Esophagus mucosa (tissue), 1 donor: ENCODE data around the gene TPST1. TPM values are rescaled to one million over a fixed set of nuclear protein-coding genes. Genes with fewer than 3 reads are reported as not detected.
"Not testable (repeated sequence)": the region's sequence is repeated elsewhere in the genome, so short reads cannot be mapped to it uniquely, and the experiment has no call there.

Experiments used
- ATAC-seq: fragments of 200-7000 bp; cut with Tn5 transposase; one replicate; pipeline ENCODE4 v1.9.1; 2020
- total RNA-seq: library from RNA; stranded (reverse); gene quantifications from one replicate; pipeline ENCODE4 v1.2.4, GENCODE V29; 2023
- donor health status: DM: yes; HTN: yes; CAD: no.

TPST1 gene
- total RNA-seq, 1 donor from 2014 or later: 7.5 TPM

DNA sequence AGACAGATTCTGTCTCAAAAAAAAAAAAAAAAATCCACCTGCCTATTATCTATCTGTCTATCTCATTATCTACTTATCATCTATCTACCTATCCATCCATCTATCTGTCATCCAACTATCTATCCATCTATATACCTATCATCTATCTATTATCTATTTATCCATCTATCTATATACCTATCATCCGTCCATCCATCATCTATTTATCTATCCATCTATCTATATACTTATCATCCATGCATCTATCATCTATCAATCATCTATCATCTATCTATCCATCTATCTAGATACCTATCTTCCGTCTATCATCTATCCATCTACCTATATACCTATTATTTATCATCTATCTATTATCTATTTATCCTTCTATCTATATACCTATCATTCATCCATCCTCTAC is 16.5 kb upstream of the TPST1 start:
- ATAC-seq: no peak

DNA sequence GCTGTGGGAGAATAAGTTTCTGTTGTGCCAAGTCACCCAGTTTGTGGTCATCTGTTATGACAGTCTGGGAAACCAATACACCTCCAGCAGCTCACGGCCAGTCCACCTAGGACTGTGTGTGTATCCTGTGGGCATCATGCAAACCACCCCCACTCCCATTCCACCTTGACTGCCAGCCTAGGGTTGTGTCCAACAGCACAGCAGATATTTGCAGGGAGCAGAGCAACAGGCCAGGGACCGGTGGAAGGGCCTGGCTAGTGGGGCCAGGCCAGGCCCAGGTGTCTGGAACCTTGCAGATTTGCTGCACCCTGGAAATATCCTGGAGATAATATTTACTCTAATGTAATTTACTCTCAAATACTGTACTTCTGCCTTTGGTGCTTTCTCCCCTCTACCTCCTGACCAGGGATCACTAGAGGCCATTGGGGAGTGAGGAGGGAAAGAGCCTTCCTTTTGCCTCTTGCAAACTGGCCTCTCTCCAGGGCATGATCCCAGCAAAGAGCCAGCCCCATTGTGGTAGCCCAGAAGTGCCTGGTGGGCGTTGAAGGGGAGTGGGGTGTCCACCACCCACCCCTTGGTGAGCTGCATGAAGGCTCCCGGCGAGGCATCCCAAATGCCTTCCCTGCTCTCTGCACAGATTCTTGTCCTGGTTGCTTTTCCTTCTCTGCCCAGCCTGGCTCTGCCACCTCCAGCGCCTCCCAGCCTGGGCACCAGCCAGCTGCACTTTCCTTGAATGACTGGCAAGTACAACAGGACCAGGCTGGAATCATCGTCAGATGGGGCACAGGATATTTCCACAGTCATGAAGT is 15.2 kb upstream of the TPST1 start:
- no peak for ATAC-seq

DNA sequence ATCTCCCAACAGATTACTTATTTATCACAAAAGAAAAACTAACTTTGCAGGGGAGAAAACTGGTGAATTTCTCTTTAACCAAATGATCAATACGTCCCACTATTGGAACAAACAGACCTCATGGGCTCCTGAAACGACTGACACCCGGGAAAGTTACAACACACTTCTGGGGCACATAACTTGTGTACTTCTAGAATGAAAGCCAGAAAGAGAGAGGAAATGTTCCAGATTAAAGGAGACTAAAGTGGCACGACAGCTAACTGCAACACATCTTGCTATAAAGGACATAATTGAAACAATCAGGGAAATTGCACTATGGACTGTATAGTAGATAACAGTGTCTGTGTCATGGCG is 14.7 kb upstream of the TPST1 start:
- no peak for ATAC-seq

DNA sequence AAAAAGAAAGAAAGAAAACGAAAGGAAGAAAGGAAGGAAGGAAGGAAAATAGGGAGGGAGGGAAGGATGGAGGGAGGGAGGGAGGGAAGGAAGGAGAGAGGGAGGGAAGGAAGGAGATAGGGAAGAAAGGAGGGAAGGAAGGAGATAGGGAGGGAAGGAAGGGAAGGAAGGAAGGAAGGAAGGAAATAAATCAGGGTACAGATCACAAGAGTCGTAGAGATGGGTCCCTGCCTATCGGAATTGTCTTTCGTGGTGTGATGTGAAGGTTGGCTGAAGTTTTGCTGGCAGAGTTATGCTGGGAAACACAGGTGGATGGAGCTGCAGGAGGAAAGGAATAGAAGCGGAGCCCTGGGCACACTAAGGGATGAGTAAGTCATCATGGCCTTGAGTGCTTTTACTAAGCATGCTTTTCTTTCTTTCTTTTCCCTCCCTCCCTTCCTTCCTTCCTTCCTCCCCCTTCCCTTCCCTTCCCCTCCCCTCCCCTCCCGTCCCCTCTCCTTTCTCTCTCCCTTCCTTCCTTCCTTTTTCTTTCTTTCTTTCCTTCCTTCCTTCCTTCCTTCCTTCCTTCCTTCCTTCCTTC is 11.9 kb upstream of the TPST1 start:
- no peak for ATAC-seq

DNA sequence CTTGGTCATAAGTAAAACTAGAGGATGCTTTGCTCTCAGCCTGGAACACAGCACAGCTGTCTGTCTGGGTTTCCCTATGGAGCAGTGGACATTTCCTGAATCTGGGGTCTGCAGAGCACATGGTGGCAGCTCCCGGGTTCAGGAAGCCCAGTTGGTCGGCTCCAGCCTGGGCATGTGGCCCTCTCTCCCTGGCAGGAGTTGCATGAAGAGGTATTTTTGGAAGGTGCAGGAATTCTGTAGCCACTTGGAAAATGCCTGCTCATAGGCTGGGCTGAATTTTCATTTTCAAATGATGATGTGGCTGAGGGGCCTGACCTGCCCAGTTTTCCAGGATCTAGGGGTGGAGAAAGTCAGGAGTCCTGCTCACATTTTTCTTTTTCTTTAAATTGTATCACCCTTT is 6.7 kb upstream of the TPST1 start:
- ATAC-seq: no peak

DNA sequence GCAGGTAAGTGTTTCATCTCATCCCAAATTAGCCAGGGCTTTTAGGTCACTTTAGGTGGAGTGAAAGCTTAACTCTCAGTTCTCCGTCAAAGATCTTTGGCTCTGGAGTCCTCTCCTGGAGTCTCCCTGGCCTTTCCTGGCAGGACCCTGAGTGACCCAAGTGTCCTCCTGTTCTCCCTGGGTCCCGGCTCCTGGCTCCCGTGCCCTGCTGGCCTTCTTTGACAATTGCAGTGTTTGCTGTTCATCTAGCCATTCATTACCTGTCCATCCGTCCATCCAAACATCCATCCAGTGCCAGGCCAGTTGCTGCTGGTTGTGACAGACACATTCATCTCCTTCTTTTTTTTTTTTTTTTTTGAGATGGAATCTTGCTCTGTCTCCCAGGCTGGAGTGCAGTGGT is 6.2 kb upstream of the TPST1 start:
- ATAC-seq: no peak

DNA sequence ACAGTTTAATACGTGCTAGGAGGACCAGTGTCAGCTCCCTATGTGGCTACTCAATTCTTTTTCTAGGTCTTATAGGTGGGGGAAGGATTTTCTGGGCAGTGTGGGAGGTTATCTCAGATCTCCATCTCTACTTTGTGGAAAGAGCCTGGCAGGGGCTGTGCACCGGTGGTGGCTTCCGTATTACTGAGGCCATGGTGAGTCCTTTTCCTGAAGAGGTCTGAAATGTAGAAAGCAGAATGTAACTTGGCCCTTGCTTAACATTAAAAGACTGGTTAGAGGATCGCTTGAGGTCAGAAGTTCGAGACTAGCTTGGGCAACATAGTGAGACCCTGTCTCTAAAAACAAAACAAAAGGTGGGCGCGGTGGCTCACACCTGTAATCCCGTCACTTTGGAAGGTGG is 2.7 kb upstream of the TPST1 start:
- no peak for ATAC-seq

DNA sequence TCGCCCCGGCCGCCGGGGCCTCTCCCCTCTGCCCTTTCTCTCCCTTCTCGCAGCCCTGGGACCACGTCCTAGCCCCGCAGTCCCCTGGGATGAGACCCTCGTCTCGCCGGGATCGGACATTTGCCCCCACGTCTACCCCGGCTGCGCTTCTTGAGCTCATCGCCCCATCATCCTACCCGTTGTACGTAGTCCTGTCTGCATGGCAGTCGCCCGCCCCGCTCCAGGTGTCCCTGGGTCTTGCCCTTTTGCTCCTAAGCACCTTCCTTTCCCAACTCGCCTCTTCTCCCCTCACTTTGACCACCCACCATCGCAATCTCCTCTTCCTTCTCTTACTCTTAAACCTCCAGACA is 582 bp downstream of the TPST1 start:
- peak; percentile 24 for ATAC-seq

DNA sequence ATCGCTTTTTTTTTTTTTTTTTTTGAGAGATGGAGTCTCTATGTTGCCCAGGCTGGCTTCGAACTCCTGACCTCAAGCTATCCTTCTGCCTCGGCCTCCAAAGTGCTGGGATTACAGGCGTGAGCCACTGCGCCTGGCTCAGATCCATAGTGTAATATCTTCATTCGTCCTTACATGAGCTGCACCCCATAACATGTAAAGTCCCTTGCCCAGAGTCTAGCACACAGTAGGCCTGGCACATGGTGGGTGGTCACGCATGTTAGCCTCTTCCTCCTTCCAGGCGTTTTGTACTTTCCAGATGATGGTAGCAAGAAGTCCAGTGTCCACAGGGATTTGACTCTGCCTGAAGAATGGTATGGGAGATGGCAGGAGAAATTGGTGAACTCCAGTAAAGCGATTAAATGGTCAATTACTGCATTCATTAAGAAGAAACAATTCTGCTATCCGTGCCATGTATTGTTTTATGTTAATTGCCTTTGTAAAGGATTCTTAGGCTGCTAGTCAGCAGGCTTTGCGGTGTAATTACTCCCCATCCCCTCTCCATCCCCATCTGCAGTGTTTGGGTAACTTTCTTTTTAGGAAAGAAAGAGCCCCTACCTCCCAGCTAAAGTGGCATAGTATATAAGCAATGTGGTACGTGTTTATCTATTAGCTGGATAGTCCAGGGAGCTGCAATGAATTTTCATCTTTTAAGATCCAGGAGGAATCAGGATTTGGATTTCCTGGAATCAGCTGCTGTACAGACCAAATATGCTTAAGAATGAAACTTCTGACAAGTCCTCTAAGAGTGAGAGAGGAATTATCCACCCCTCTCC is 1.2 kb downstream of the TPST1 start:
- no peak for ATAC-seq

DNA sequence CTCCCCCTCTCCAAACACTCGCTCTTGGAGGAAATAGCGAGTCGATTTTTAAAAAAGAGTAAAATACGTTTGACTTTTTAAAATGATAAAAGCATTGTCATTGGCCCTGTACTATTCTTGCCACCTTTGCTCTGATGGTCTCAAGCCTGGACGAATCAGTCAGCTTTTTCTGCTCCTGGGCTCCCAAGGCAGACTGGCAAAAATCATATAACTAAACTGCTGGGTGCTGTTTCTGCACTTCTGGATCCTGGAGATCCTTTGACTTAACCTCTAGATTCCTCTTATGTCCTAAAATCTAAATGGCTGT is 1.8 kb downstream of the TPST1 start:
- no peak for ATAC-seq

DNA sequence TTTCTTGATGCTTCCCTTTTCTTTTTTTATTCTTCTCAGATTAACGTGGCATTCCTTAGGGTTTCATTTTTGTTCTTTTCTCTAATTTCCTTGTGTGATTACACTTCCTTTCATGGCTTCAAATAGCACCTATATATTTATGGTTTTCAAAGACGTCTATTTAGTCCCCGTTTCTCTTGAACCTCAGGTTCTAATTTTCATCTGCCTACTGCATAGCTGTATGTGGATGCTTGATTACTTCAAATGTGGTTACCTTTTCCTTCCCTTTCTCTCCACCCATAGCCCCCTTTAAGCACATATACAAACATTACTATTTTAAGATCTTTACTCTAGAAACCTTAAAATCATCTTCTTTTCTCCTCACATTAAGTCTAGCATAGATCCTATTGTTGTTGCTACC is 2.4 kb downstream of the TPST1 start:
- no peak for ATAC-seq

DNA sequence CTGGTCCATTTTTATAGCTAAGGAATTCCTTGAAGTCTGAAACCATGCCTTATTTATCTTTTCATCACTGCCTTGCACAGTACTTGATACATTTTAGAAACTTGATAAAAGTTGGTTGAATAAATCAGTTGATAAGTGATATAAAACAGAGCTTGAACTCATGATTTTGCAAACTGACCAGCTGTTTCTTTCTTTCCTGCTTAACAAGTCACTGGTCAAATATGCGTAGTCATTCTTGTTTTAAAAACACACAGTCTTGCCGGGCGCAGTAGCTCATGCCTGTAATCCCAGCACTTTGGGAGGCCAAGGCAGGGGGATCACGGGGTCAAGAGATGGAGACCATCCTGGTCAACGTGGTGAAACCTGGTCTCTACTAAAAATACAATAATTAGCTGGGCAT is 6.3 kb downstream of the TPST1 start:
- ATAC-seq: no peak

DNA sequence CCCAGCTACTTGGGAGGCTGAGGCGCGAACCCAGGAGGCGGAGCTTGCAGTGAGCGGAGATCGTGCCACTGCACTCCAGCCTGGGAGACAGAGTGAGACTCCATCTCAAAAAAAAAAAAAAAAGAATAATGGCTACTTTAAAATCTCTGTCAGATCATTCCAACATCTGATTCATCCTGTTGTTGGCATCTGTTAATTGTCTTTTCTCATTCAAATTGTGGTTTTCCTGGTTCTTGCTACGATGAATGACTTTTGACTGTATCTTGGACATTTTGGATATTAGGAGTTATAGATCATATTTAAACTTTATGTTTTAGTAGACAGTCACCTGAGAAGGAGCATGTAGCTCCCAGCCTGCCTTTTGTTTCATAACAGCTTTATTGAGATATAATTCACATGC is 8.5 kb downstream of the TPST1 start:
- no peak for ATAC-seq

DNA sequence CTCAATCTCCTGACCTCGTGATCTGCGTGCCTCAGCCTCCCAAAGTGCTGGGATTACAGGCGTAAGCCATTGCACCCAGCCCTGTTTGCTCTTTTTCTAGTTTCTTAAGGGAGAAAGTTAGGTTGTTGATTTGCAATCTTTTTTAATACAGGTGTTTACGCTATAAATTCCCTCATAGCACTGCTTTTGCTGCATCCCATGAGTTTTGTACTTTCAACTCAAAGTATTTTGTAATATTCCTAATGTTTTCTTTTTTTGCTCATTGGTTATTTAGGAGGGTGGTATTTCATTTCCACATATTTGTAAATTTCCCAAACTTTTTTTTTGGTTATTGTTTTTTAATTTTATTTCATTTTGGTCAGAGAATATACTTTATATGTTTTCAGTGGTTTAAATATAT is 11.6 kb downstream of the TPST1 start:
- no peak for ATAC-seq

DNA sequence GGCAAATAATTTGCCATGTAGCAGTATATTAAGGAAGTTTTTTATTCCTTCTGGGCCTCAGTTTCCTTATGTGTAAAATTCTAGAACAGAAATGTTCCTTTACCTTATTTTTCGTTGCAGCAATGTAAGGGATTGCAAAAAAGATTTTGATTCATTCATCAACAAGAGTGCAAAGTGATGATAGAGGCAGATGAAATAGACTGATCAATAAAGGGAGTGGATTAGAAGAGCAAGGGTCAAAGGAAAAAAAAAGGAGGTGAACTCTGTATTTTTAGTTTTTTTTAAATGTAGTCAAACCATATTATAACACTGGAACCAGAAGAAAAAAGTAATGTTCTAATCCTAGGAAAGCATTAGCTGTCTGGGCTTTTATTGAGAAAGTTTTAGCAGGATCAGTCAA is 14.7 kb downstream of the TPST1 start:
- ATAC-seq: no peak

DNA sequence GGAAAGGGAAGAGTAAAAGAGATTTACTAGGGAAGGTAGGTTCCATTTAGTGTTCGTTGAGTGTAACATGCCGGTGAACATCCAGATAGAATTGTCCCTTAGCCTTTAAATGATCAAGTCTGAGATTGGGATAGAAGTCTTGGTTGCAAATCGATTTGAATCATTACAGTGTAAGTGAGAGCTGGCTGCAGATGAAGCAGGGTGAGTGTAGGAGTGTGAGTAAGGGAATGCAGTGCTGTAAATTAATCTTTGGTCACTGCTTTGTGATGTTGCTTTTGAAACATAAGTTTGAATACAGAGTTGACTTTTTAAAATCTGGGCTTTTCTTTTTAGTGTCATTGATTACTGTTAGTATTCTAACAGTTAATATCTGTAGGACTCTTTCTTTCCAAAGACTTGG is 16.3 kb downstream of the TPST1 start:
- no peak for ATAC-seq

DNA sequence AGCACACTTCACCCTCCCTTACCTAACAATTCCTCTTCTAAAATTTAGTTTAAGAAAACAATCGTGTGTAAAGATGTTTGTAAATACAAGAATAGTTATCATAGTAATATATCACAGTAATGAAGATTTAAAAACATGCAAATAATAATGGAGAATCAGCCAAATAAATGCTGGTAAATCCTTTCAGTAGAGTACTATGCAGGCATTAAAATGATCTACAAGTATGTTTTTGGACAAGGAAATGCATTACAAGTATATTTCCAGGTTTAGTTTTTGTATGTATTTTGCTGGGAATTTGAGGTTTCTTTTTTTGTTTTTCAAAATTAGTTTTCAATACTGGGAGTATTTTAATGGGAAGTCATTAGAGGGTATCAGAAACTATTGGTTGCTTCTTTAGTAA is 22.7 kb downstream of the TPST1 start:
- no peak for ATAC-seq

DNA sequence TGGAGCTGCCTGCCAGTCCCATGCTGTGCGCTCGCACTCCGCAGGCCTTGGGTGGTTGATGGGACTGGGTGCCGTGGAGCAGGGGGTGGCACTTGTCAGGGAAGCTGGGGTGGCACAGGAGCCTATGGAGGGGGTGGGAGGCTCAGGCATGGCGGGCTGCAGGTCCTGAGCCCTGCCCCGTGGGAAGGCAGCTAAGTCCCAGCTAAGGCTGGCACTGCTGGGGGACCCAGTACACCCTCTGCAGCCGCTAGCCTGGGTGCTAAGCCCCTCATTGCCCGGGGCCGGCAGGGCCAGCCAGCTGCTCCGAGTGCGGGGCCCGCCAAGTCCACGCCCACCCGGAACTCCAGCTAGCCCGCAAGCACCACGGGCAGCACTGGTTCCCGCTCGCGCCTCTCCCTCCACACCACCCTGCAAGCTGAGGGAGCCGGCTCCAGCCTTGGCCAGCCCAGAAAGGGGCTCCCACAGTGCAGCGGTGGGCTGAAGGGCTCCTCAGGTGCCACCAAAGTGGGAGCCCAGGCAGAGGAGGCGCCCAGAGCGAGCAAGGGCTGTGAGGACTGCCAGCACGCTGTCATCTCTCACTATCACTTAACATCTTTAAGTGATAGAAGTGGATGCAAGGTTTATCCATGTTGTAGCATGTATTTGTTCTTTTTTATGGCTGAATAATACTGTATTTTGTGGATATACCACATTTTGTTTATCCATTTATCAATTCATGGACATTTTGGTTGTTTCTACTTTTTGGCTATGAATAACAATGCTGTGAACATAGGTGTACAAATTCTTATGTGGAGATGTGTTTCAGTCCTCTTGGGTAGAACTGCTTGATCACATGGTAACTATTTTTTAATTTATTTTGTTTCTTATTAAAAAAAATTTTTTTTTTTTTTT is 26.4 kb downstream of the TPST1 start:
- not testable (repeated sequence) for ATAC-seq

DNA sequence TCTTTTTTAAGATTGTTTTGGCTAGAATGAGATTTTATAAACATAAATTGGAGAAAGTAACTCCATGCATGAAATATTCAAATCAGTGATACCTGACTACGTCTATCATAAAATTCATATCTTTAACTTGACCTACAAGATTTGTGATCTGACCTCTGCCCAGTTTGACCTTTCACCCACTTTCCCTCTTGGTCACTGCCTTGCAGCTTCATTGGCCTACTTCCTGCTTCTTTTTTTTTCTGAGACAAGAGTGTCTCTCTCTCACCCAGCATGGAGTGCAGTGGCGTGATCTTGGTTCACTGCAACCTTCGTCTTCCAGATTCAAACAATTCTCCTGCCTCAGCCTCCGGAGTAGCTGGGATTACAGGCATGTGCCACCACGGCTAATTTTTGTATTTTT is 28.5 kb downstream of the TPST1 start:
- no peak for ATAC-seq

DNA sequence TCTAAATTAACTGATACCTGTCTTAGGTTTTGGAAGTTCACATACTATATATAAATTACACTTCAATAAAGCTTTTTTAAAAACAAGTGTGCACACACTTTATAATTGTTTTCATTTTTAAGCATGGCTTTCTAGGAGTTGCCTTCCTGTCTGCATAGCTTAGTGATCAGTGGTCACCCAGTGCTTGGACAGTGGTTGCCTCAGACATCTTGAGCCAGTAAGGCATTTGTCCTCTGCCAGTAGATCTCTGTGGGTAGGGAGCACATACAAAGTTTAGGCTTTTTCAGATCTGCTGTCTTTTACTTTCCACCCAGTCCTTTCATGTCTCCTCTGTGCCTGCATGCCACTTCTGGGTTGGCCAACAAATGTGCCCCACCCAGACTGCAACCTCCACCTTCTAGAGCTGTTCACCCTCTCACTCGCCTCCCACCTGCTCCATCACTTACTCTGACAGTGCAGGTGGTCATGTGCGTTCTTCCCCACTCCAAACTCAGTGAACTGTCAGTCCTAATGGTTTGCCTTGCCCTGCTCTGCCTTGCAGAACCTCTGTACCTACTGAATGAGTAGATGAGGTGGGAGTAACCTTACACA is 31.7 kb downstream of the TPST1 start:
- no peak for ATAC-seq

DNA sequence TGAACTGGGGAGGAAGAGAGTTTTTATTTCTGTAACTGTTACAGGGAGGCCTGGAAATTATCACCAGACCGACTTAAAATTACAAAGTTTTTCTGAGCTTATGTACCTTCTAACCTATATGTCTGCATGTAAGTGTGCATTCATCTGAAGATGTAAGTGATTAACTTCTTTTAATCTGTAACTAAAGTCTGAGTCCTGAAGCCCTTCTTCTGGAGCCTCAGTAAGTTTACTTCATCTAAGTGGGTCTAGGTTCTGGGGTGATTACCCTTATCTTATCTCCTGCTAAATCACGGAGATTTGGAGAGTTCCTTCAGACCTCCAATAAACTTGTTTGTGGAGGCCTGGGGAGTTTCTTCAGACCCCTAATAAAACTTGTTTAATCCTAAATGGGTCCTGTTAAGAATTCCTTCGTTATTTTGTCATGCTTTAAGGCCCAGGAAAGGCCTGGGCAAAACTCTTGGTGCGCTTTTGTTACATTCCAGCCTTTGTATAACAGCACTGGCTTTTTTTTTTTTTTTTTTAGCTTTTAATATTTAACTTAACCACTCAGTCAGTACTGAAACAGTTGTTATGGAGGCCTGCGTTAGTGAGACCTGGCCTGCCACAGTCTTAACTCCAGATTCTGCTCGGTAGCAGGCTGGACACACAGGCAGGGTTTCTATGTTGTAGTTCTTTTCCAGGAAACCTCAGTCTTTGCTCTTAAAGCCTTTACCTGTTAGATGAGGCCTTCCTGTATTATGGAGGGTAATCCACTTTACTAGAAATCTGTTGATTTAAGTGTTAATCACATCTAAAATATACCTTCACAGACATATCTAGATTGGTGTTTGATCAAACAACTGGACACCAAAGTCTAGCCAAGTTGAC is 33.0 kb downstream of the TPST1 start:
- no peak for ATAC-seq
